SK-N-SH (cell line): ENCODE measurements around the gene HS3ST3A1. TPM values are rescaled to one million over a fixed set of nuclear protein-coding genes. Genes with fewer than 3 reads are reported as not detected.

ENCODE experiments used
- CTCF ChIA-PET: fragments of 300-600, 350-600 bp; formaldehyde crosslinking; extraction: SDS; loops from one replicate; lab custom pipeline; 2021; lab: Yijun Ruan, JAX
- POLR2A ChIA-PET: fragments of 350-600 bp; sonication (Branson Sonifier 250); formaldehyde crosslinking; extraction: SDS; loops from one replicate; lab custom pipeline; 2020; ENCODE audit warnings: antibody characterized with exemption, inconsistent platforms; lab: Yijun Ruan, JAX
- DNase-seq: peaks from one replicate; pipeline ENCODE4 v3.0.0; 2012
- H2AFZ ChIP-seq: fragments of 200-600 bp; sonication (generic); 2 replicates; pipeline ENCODE4 v1.8.1; 2016; ENCODE audit warnings: antibody characterized with exemption, mild to moderate bottlenecking, low read depth
- H3F3A ChIP-seq: fragments of 200-600 bp; sonication (generic); replicated peaks from 2 replicates; pipeline ENCODE3; 2016; ENCODE audit warnings: antibody characterized with exemption, mild to moderate bottlenecking; ENCODE audit not compliant: insufficient read depth
- H3K27ac ChIP-seq, 2 experiments: fragments of 200-500 bp in 1 of 2; fragments of 200-600 bp in 1 of 2; sonication (Bioruptor generic) in 1 of 2; sonication (generic), shearing (Covaris generic) in 1 of 2; 2 replicates each; pipeline versions ENCODE4 v1.5.1 to v1.6.1; 2014 to 2016; ENCODE audit warnings: low read depth in 2 of 2, inconsistent platforms in 1 of 2, low read length in 1 of 2, mild to moderate bottlenecking in 1 of 2, mixed read lengths in 1 of 2
- H3K27me3 ChIP-seq: fragments of 200-600 bp; sonication (generic), shearing (Covaris generic); 2 replicates; pipeline ENCODE4 v1.6.1; 2016; ENCODE audit warnings: mixed run types; ENCODE audit not compliant: insufficient read depth
- H3K36me3 ChIP-seq, 2 experiments: fragments of 200-500 bp in 1 of 2; fragments of 200-600 bp in 1 of 2; sonication (Bioruptor generic) in 1 of 2; sonication (generic) in 1 of 2; replicated peaks in 1 of 2; 2 replicates each; pipeline versions ENCODE3 to v1.5.1; 2014 to 2016; ENCODE audit warnings: low read length in 1 of 2, mild to moderate bottlenecking in 1 of 2; ENCODE audit not compliant: insufficient read depth in 2 of 2, control insufficient read depth in 1 of 2
- H3K4me1 ChIP-seq, 2 experiments: fragments of 200-500 bp in 1 of 2; fragments of 200-600 bp in 1 of 2; sonication (Bioruptor generic) in 1 of 2; sonication (generic), shearing (Covaris generic) in 1 of 2; 2 replicates each; pipeline versions ENCODE4 v1.5.1 to v1.6.1; 2014 to 2016; ENCODE audit warnings: low read depth in 1 of 2, low read length in 1 of 2, mixed run types in 1 of 2; ENCODE audit not compliant: insufficient read depth in 2 of 2, control insufficient read depth in 1 of 2
- H3K4me2 ChIP-seq: fragments of 200-600 bp; sonication (generic), shearing (Covaris generic); 2 replicates; pipeline ENCODE4 v1.6.1; 2017; ENCODE audit warnings: mixed run types
- H3K4me3 ChIP-seq, 2 experiments: fragments of 200-500 bp in 1 of 2; fragments of 200-600 bp in 1 of 2; sonication (Bioruptor generic) in 1 of 2; sonication (generic), shearing (Covaris generic) in 1 of 2; 2 replicates each; pipeline versions ENCODE4 v1.5.1 to v1.8.1; 2014 to 2016; ENCODE audit warnings: low read depth in 2 of 2, inconsistent platforms in 1 of 2, low read length in 1 of 2, mild to moderate bottlenecking in 1 of 2, mixed read lengths in 1 of 2, moderate library complexity in 1 of 2
- H3K79me2 ChIP-seq: fragments of 200-600 bp; sonication (generic); 2 replicates; pipeline ENCODE4 v1.8.1; 2017; ENCODE audit warnings: mild to moderate bottlenecking; ENCODE audit not compliant: insufficient read depth
- H3K9ac ChIP-seq: fragments of 200-600 bp; sonication (generic); 2 replicates; pipeline ENCODE4 v1.6.1; 2017; ENCODE audit warnings: mixed run types
- H3K9me2 ChIP-seq: fragments of 200-600 bp; sonication (generic); 2 replicates; pipeline ENCODE4 v1.6.1; 2017; ENCODE audit warnings: mixed run types
- H3K9me3 ChIP-seq: fragments of 200-600 bp; sonication (generic); 2 replicates; pipeline ENCODE4 v1.6.1; 2017; ENCODE audit warnings: mixed run types, mild to moderate bottlenecking, moderate library complexity
- H4K20me1 ChIP-seq: fragments of 200-600 bp; sonication (generic); 2 replicates; pipeline ENCODE4 v1.6.1; 2017; ENCODE audit warnings: mild to moderate bottlenecking, mixed run types; ENCODE audit not compliant: insufficient read depth
- CHD2 ChIP-seq: fragments of 150-350 bp; IDR thresholded peaks from 2 replicates; pipeline ENCODE4 v1.6.1; 2018; ENCODE audit warnings: low read length; ENCODE audit not compliant: partially characterized antibody
- EZH2phosphoT487 ChIP-seq: fragments of 200-600 bp; sonication (generic); IDR thresholded peaks from 2 replicates; pipeline ENCODE4 v1.6.1; 2017; ENCODE audit warnings: low read depth, mixed run types, mild to moderate bottlenecking, antibody characterized with exemption, moderate library complexity, borderline replicate concordance
- FOSL2 ChIP-seq: IDR thresholded peaks from 2 replicates; pipeline ENCODE4 v1.4.0; 2012; ENCODE audit warnings: low read depth, mild to moderate bottlenecking, moderate library complexity, borderline replicate concordance
- FOXJ3 ChIP-seq: sonication (generic); formaldehyde crosslinking; IDR thresholded peaks from 2 replicates; pipeline ENCODE4 v1.5.1; 2020; ENCODE audit warnings: mild to moderate bottlenecking, missing genetic modification reagents
- GABPA ChIP-seq: IDR thresholded peaks from 2 replicates; pipeline ENCODE4 v1.4.0; 2012; ENCODE audit warnings: low read depth, mild to moderate bottlenecking
- GATA2 ChIP-seq: sonication (generic); formaldehyde crosslinking; IDR thresholded peaks from 2 replicates; pipeline ENCODE4 v1.5.0; 2020; ENCODE audit warnings: mild to moderate bottlenecking, missing genetic modification reagents
- JUND ChIP-seq: IDR thresholded peaks from 2 replicates; pipeline ENCODE4 v1.4.0; 2012
- MXI1 ChIP-seq: IDR thresholded peaks from 2 replicates; pipeline ENCODE4 v1.6.1; 2012; ENCODE audit warnings: mild to moderate bottlenecking, low read depth, low read length, improper control_type of control experiment
- NFIC ChIP-seq: IDR thresholded peaks from 2 replicates; pipeline ENCODE4 v1.4.0; 2012; ENCODE audit warnings: borderline replicate concordance
- PBX3 ChIP-seq: IDR thresholded peaks from 2 replicates; pipeline ENCODE4; 2012
- RFX5 ChIP-seq: IDR thresholded peaks from 2 replicates; pipeline ENCODE4 v1.6.1; 2012; ENCODE audit warnings: mild to moderate bottlenecking, improper control_type of control experiment, low read length
- SIN3A ChIP-seq: IDR thresholded peaks from 2 replicates; pipeline ENCODE4 v1.6.1; 2012; ENCODE audit warnings: low read depth, mild to moderate bottlenecking, low read length, moderate library complexity, borderline replicate concordance
- SMC3 ChIP-seq: IDR thresholded peaks from 2 replicates; pipeline ENCODE4 v1.6.1; 2012; ENCODE audit warnings: low read depth, low read length, improper control_type of control experiment
- TEAD4 ChIP-seq: IDR thresholded peaks from 2 replicates; pipeline ENCODE4 v1.4.0; 2012; ENCODE audit warnings: mild to moderate bottlenecking, borderline replicate concordance; ENCODE audit not compliant: insufficient read depth
- USF1 ChIP-seq: IDR thresholded peaks from 2 replicates; pipeline ENCODE4 v1.4.0; 2012; ENCODE audit warnings: low read depth, borderline replicate concordance
- ZBTB33 ChIP-seq: IDR thresholded peaks from 2 replicates; pipeline ENCODE4 v1.4.0; 2012; ENCODE audit warnings: low read depth, borderline replicate concordance
- WGBS: methylation state at CpG from one replicate; pipeline ENCODE4 v1.1.6; 2017; ENCODE audit warnings: low lambda C conversion rate; 5-methylcytosine and 5-hydroxymethylcytosine counted together
- polyA plus RNA-seq, 3 experiments: library from polyadenylated mRNA; depleted of rRNA; stranded (reverse); fragments of >200 nt; gene quantifications; 2 replicates each; pipeline ENCODE4 v1.2.3, GENCODE V29; 2012

HS3ST3A1 gene
- polyA plus RNA-seq, 1 of the 3 experiments (the other 2 are of a cell fraction) = 22.6 TPM

GRCh38 chr17:13562271-13562800 is 39.4 kb downstream of the HS3ST3A1 start (continued):
- TF ChIP-seq ZBTB33 (peak; percentile 8; the same call in 1 of the 2 replicates), RFX5 (no peak), EZH2phosphoT487 (no peak), GABPA (no peak), FOSL2 (no peak), PBX3 (peak; percentile 74), SMC3 (no peak), FOXJ3 (CRISPR knock-in tag) (no peak), GATA2 (CRISPR knock-in tag) (no peak)
- TF ChIP-seq, all 33 proteins: peak for 9

GRCh38 chr17:13561606-13562270 is 40.0 kb downstream of the HS3ST3A1 start:
- Histone ChIP-seq H3K4me2 (peak overlapping the region; percentile 56), H3K4me1 (peaks cover 0 to 44% of the 10 kb centered on the region in 2 experiments; a peak in 3 of 4 replicates), H3K27me3 (no peaks in the 10 kb centered on the region), H3K79me2 (peaks cover 82% of the 10 kb centered on the region), H3K9ac (peak overlapping the region; percentile 36; the same call in 1 of the 2 replicates), H3F3A (peaks cover 65% of the 10 kb centered on the region), H3K4me3 (0 out of 4 replicates have a peak overlapping the region, but pooled peaks of 1 of the 2 experiments have one; percentile 14), H3K27ac (peak overlapping the region; percentile 65 to 87; a peak in 3 of 4 replicates), H4K20me1 (no peaks in the 10 kb centered on the region), H2AFZ (no peak overlapping the region), H3K9me3 (no peaks in the 10 kb centered on the region), H3K36me3 (peaks cover 0 to 11% of the 10 kb centered on the region in 2 experiments), H3K9me2 (no peaks in the 10 kb centered on the region)
- ChIA-PET POLR2A (no interaction called here), CTCF (interaction anchor here (1.1 kb wide), 1 partner anchor 22 kb away, joined by 5 read pairs; no protein-coding TSS in a partner anchor)
- DNase-seq = no peak
- WGBS = 57% methylated on average over 14 of the region's 14 CpGs
- TF ChIP-seq NFIC (peak; percentile 85), FOSL2 (peak; percentile 97), MXI1 (no peak), TEAD4 (0 out of 2 replicates have a peak, but pooled peaks have one; percentile 32), SIN3A (peak; percentile 35; the same call in 1 of the 2 replicates), USF1 (peak; percentile 57; the same call in 1 of the 2 replicates), CHD2 (no peak), GABPA (no peak), JUND (peak; percentile 92)
